PC-3 (cell line): Measurements from ENCODE around the gene WDR1. TPM values are rescaled to one million over a fixed set of nuclear protein-coding genes. Genes with fewer than 3 reads are reported as not detected.

ENCODE experiments used
- ATAC-seq: fragments of 200-7000 bp; cut with Tn5 transposase; 2 replicates; pipeline ENCODE4 v1.9.1; 2020; ENCODE audit warnings: mild to moderate bottlenecking, moderate library complexity
- BruUV-seq: library from RNA; stranded (reverse); fragments of 400-500 nt; replicated peaks from 2 replicates; lab custom pipeline; 2021; lab: Mats Ljungman, UMichigan
- CTCF ChIA-PET: fragments of 300-600 bp; sonication (Branson Sonifier 250); formaldehyde crosslinking; loops from one replicate; lab custom pipeline; 2022; ENCODE audit warnings: antibody characterized with exemption; lab: Charles Lee
- POLR2A ChIA-PET: fragments of 300-600 bp; sonication (Branson Sonifier 250); formaldehyde crosslinking; loops from one replicate; lab custom pipeline; 2022; ENCODE audit warnings: antibody characterized with exemption; ENCODE audit not compliant: unreplicated experiment; lab: Charles Lee
- DNase-seq: peaks from one replicate; pipeline ENCODE4 v3.0.0-alpha.2; 2015
- H2AFZ ChIP-seq: fragments of 300-600 bp; sonication (generic); 2 replicates; pipeline ENCODE4 v1.6.0; 2016; ENCODE audit warnings: antibody characterized with exemption, low read length
- H3F3A ChIP-seq: fragments of 300-600 bp; sonication (generic); one replicate; pipeline ENCODE4 v1.6.0; 2017; ENCODE audit warnings: antibody characterized with exemption, low read length, control low read depth, mild to moderate bottlenecking; ENCODE audit not compliant: unreplicated experiment
- H3K27ac ChIP-seq: fragments of 300-600 bp; sonication (generic); 2 replicates; pipeline ENCODE4 v1.5.1; 2016; ENCODE audit warnings: mild to moderate bottlenecking, low read length
- H3K27me3 ChIP-seq: fragments of 300-600 bp; sonication (generic); 2 replicates; pipeline ENCODE4 v1.6.1; 2016; ENCODE audit warnings: low read length, mixed read lengths
- H3K36me3 ChIP-seq: fragments of 300-600 bp; sonication (generic); 2 replicates; pipeline ENCODE4 v1.6.1; 2016; ENCODE audit warnings: low read depth, mixed run types, low read length, mixed read lengths
- H3K4me1 ChIP-seq: fragments of 300-600 bp; sonication (generic); 2 replicates; pipeline ENCODE4 v1.5.1; 2016; ENCODE audit warnings: low read length; ENCODE audit not compliant: insufficient read depth
- H3K4me2 ChIP-seq: fragments of 300-600 bp; sonication (generic); 2 replicates; pipeline ENCODE4 v1.6.0; 2016; ENCODE audit warnings: low read length
- H3K4me3 ChIP-seq: fragments of 300-600 bp; sonication (generic); 2 replicates; pipeline ENCODE4 v1.5.1; 2016; ENCODE audit warnings: mild to moderate bottlenecking, low read length, mixed read lengths
- H3K79me2 ChIP-seq: fragments of 300-600 bp; sonication (generic); 2 replicates; pipeline ENCODE4 v1.6.1; 2017; ENCODE audit warnings: low read length, mixed read lengths
- H3K9ac ChIP-seq: fragments of 300-600 bp; sonication (generic); 2 replicates; pipeline ENCODE4 v1.6.0; 2016; ENCODE audit warnings: mild to moderate bottlenecking, low read length
- H3K9me2 ChIP-seq: fragments of 300-600 bp; sonication (generic); replicated peaks from 2 replicates; pipeline ENCODE4 v1.6.1; 2016; ENCODE audit warnings: mixed run types, low read length, mixed read lengths
- H3K9me3 ChIP-seq: fragments of 300-600 bp; sonication (generic); 2 replicates; pipeline ENCODE4 v1.6.1; 2016; ENCODE audit warnings: low read length, mixed read lengths
- H4K20me1 ChIP-seq: fragments of 300-600 bp; sonication (generic); 2 replicates; pipeline ENCODE4 v1.6.1; 2016; ENCODE audit warnings: low read length, mixed read lengths
- EZH2 ChIP-seq: fragments of 300-600 bp; sonication (generic); IDR thresholded peaks from one replicate; pipeline ENCODE4 v1.6.1; 2017; ENCODE audit warnings: antibody characterized with exemption, mild to moderate bottlenecking, low read length; ENCODE audit not compliant: unreplicated experiment
- EZH2phosphoT487 ChIP-seq: fragments of 300-600 bp; sonication (generic); IDR thresholded peaks from 2 replicates; pipeline ENCODE4 v1.6.1; 2018; ENCODE audit warnings: mild to moderate bottlenecking, antibody characterized with exemption, low read length, borderline replicate concordance
- intact Hi-C: fragments of 100-400 bp; cut with micrococcal nuclease; formaldehyde crosslinking; loops from 2 replicates; pipeline ENCODE4 v1.9.0; 2023
- total RNA-seq: library from RNA; depleted of rRNA; stranded (reverse); fragments of >200 nt; gene quantifications from 2 replicates; pipeline ENCODE4 v1.2.3, GENCODE V29; 2014
- TF ChIP-seq, protein P1 (sequence below): fragments of 300-600 bp; sonication (generic); conservative IDR thresholded peaks from 2 replicates; pipeline ENCODE4 v1.5.1; 2017; ENCODE audit warnings: antibody characterized with exemption, low read depth, mild to moderate bottlenecking, low read length

The WDR1 gene
- total RNA-seq, 1 experiment from 2014 or later: 150 TPM

DNA sequence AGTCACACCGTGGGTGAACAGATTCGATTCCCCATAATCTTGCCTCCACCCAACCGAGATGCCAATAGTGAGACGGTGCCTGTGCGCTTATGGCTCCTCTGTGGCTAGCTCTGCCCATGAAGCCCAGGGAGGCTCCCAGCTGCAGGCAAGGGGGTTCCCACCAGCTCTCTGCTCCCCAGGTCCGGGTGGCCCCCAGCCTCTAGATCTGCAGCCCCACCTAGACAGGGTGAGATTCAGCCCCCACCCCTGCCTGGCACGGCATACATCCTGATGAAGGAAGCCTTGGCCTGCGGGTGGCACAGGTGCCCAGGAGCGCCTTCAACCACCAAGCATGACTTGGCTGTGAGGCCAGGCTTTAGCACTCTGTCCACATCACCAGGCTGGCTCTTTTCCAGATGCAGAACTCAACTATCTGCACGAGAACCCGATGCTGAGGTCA lies 40.6 kb downstream of the WDR1 start:
- Histone ChIP-seq H3K4me1 (peaks cover 7% of the 10 kb centered on the region; the same call in 1 of the 2 replicates), H4K20me1 (no peaks in the 10 kb centered on the region), H3F3A (no peaks in the 10 kb centered on the region), H3K27ac (no peak overlapping the region), H3K36me3 (peaks cover 46% of the 10 kb centered on the region), H3K9me3 (no peaks in the 10 kb centered on the region), H2AFZ (no peak overlapping the region), H3K4me3 (no peak overlapping the region), H3K9ac (no peak overlapping the region), H3K9me2 (no peaks in the 10 kb centered on the region), H3K27me3 (no peaks in the 10 kb centered on the region), H3K79me2 (no peaks in the 10 kb centered on the region), H3K4me2 (no peak overlapping the region)
- intact Hi-C loops: loop anchor here (5.0 kb wide), 1 partner anchor 41 kb away; the partner anchor contains the start of gene WDR1
- DNase-seq: no peak
- no peak for ATAC-seq
- no TSS peak for BruUV-seq
- CTCF ChIA-PET: no interaction called here
- TF ChIP-seq EZH2 (no peak), EZH2phosphoT487 (no peak)
- TF ChIP-seq, protein P1, sequence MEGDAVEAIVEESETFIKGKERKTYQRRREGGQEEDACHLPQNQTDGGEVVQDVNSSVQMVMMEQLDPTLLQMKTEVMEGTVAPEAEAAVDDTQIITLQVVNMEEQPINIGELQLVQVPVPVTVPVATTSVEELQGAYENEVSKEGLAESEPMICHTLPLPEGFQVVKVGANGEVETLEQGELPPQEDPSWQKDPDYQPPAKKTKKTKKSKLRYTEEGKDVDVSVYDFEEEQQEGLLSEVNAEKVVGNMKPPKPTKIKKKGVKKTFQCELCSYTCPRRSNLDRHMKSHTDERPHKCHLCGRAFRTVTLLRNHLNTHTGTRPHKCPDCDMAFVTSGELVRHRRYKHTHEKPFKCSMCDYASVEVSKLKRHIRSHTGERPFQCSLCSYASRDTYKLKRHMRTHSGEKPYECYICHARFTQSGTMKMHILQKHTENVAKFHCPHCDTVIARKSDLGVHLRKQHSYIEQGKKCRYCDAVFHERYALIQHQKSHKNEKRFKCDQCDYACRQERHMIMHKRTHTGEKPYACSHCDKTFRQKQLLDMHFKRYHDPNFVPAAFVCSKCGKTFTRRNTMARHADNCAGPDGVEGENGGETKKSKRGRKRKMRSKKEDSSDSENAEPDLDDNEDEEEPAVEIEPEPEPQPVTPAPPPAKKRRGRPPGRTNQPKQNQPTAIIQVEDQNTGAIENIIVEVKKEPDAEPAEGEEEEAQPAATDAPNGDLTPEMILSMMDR: no peak
- POLR2A ChIA-PET: no interaction called here

DNA sequence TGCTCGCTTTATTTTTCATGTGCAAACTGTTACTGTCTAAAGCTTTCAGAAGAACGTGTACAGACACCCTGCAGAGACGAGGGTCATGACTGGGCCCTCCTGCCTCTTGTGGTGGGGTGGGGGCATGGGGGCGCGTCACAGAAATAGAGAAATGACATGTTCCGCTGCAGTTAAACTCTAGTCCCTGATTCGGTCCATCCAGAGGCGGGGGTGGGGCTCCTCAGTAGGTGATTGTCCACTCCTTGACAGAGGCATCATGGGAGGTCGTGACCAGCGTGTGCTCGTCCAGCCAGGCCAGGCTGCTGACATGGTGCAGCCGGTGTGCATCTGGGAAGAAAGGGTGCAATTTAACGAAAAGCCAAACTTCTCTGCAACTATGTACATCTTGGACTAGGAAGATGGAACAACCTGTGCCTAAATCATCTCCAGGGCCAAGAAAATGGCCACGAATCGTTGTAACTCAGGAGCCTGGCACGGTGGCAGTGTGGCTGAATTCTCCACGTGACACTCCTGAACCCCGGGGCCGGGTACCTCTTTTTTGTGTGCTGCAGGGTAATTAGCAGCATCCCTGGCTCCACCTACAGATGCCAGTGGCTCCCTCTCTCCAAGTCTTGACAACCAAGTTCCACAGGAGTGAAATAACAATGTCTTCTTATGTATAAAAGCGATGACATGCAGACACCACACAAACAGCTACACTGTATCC lies 41.3 kb downstream of the WDR1 start:
- ChIA-PET CTCF (no interaction called here), POLR2A (no interaction called here)
- Histone ChIP-seq H3K79me2 (no peaks in the 10 kb centered on the region), H3K9me2 (no peaks in the 10 kb centered on the region), H4K20me1 (no peaks in the 10 kb centered on the region), H3K36me3 (peaks cover 43% of the 10 kb centered on the region), H3K9ac (no peak overlapping the region), H3K4me3 (no peak overlapping the region), H3K4me2 (no peak overlapping the region), H3F3A (no peaks in the 10 kb centered on the region), H3K27me3 (no peaks in the 10 kb centered on the region), H3K9me3 (no peaks in the 10 kb centered on the region), H2AFZ (no peak overlapping the region), H3K4me1 (peaks cover 7% of the 10 kb centered on the region; the same call in 1 of the 2 replicates), H3K27ac (no peak overlapping the region)
- intact Hi-C loops: loop anchor here (5.0 kb wide), 1 partner anchor 42 kb away; the partner anchor contains the start of gene WDR1
- TF ChIP-seq, protein P1: no peak
- no peak for TF ChIP-seq EZH2
- TF ChIP-seq EZH2phosphoT487: no peak
- ATAC-seq (no peak), DNase-seq (no peak)
- no TSS peak for BruUV-seq

DNA sequence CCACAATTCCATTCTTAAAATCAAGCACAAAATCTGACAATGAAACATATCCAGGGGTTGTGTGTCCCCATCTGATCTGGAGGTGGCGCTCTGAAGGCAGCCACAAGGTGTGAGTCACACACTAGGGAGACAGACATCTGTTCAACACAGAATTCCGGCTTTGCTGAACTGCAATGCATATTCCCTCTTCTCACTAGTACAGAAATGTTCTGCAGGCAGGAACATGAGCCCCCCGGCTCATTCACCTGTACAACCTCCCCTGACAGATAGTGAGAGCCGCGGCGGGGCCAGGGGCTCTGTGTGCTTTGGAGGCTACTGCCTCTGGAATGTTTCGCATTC lies 41.9 kb downstream of the WDR1 start:
- Histone ChIP-seq H3K4me1 (peaks cover 7% of the 10 kb centered on the region; the same call in 1 of the 2 replicates), H3F3A (no peaks in the 10 kb centered on the region), H4K20me1 (no peaks in the 10 kb centered on the region), H3K36me3 (peaks cover 43% of the 10 kb centered on the region), H3K9me2 (no peaks in the 10 kb centered on the region), H3K4me3 (no peak overlapping the region), H2AFZ (no peak overlapping the region), H3K79me2 (no peaks in the 10 kb centered on the region), H3K4me2 (no peak overlapping the region), H3K27ac (no peak overlapping the region), H3K9me3 (no peaks in the 10 kb centered on the region), H3K27me3 (no peaks in the 10 kb centered on the region), H3K9ac (no peak overlapping the region)
- TSS peak; percentile 56 for BruUV-seq
- ATAC-seq: no peak
- intact Hi-C loops: loop anchor here (5.0 kb wide), 1 partner anchor 43 kb away; the partner anchor contains the start of gene WDR1
- ChIA-PET POLR2A (no interaction called here), CTCF (no interaction called here)
- TF ChIP-seq, protein P1: peak; percentile 65
- TF ChIP-seq EZH2: no peak
- no peak for TF ChIP-seq EZH2phosphoT487
- DNase-seq: peak; percentile 42
